Measurements from ENCODE around the gene ERI2. TPM values are rescaled to one million over a fixed set of nuclear protein-coding genes. Genes with fewer than 3 reads are reported as not detected.

ERI2 gene
- total and polyA plus RNA-seq, 2 of the 13 experiments (the other 11 are each of a cell fraction or from before 2014, with no cell fraction given) = 17.4 to 41.3 TPM

DNA sequence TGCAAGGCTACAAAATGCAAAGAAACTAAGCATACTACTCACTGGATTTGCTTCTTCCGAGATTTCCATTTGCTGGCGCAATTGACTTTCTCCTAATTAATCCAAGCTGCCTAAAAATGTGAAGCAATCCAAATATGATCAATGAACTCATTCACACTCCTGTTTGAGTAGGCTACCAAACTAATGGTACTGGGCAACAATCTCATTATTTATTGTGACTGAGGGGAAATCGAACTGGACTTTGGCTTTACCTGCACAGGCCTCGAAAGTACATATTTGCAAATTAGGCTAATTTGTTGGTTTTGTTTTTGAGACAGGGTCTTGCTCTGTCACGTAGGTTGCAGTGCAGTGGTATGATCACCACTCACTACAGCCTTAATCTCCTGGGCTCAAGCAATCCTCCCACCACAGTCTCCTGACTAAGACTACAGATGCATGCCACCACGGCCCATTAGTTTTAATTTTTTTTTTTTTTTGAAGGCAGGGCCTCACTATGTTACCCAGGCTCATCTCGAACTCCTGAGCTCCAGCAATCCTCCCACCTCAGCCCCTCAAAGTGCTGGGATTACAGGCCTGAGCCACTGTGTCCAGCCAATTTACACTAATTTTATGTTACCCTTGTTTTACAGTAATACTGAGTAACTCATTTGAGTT, 2.6 kb downstream of the ERI2 start (continued):
- TF ChIP-seq, protein P1, sequence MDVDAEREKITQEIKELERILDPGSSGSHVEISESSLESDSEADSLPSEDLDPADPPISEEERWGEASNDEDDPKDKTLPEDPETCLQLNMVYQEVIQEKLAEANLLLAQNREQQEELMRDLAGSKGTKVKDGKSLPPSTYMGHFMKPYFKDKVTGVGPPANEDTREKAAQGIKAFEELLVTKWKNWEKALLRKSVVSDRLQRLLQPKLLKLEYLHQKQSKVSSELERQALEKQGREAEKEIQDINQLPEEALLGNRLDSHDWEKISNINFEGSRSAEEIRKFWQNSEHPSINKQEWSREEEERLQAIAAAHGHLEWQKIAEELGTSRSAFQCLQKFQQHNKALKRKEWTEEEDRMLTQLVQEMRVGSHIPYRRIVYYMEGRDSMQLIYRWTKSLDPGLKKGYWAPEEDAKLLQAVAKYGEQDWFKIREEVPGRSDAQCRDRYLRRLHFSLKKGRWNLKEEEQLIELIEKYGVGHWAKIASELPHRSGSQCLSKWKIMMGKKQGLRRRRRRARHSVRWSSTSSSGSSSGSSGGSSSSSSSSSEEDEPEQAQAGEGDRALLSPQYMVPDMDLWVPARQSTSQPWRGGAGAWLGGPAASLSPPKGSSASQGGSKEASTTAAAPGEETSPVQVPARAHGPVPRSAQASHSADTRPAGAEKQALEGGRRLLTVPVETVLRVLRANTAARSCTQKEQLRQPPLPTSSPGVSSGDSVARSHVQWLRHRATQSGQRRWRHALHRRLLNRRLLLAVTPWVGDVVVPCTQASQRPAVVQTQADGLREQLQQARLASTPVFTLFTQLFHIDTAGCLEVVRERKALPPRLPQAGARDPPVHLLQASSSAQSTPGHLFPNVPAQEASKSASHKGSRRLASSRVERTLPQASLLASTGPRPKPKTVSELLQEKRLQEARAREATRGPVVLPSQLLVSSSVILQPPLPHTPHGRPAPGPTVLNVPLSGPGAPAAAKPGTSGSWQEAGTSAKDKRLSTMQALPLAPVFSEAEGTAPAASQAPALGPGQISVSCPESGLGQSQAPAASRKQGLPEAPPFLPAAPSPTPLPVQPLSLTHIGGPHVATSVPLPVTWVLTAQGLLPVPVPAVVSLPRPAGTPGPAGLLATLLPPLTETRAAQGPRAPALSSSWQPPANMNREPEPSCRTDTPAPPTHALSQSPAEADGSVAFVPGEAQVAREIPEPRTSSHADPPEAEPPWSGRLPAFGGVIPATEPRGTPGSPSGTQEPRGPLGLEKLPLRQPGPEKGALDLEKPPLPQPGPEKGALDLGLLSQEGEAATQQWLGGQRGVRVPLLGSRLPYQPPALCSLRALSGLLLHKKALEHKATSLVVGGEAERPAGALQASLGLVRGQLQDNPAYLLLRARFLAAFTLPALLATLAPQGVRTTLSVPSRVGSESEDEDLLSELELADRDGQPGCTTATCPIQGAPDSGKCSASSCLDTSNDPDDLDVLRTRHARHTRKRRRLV (CRISPR knock-in tag; IDR thresholded peaks at IDR 0.05) = peak; percentile 63; the same call in 1 of the 2 replicates
- TF ChIP-seq BORCS8-MEF2B (CRISPR knock-in tag; IDR thresholded peaks at IDR 0.05) (no peak), ZNF17 (CRISPR knock-in tag; IDR thresholded peaks at IDR 0.05) (no peak), DR1 (CRISPR knock-in tag; IDR thresholded peaks at IDR 0.05) (no peak), AGO1 (IDR thresholded peaks at IDR 0.05; ENCODE audit: low read depth, low read length, poor library complexity, severe bottlenecking) (no peak), CHD4 (IDR thresholded peaks at IDR 0.05; ENCODE audit: borderline replicate concordance, low read length) (peak; percentile 69; the same call in 1 of the 2 replicates), ZNF616 (CRISPR knock-in tag; IDR thresholded peaks at IDR 0.05; ENCODE audit: low read depth) (no peak), ZNF496 (CRISPR knock-in tag; IDR thresholded peaks at IDR 0.05; ENCODE audit: insufficient replicate concordance) (no peak), PRPF4 (IDR thresholded peaks at IDR 0.05; ENCODE audit: low read depth, low read length, poor library complexity, severe bottlenecking) (no peak), ZNF746 (CRISPR knock-in tag; IDR thresholded peaks at IDR 0.05) (no peak), ZNF7 (CRISPR knock-in tag; IDR thresholded peaks at IDR 0.05) (no peak), CBX1 (IDR thresholded peaks at IDR 0.05; ENCODE audit: low read depth) (no peak), NFYB (CRISPR knock-in tag; IDR thresholded peaks at IDR 0.05) (no peak; the same call in 1 of the 2 replicates), HCFC1 (IDR thresholded peaks at IDR 0.05; ENCODE audit: low read depth, low read length) (no peak), ZFP36 (IDR thresholded peaks at IDR 0.05; ENCODE audit: borderline replicate concordance, low read depth, low read length, partially characterized antibody) (no peak), ZNF3 (CRISPR knock-in tag; IDR thresholded peaks at IDR 0.05) (no peak)
- TF ChIP-seq, protein P2, sequence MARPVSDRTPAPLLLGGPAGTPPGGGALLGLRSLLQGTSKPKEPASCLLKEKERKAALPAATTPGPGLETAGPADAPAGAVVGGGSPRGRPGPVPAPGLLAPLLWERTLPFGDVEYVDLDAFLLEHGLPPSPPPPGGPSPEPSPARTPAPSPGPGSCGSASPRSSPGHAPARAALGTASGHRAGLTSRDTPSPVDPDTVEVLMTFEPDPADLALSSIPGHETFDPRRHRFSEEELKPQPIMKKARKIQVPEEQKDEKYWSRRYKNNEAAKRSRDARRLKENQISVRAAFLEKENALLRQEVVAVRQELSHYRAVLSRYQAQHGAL (CRISPR knock-in tag; IDR thresholded peaks at IDR 0.05; ENCODE audit: not compliant biosample characterization) = no peak
- TF ChIP-seq, protein P3, sequence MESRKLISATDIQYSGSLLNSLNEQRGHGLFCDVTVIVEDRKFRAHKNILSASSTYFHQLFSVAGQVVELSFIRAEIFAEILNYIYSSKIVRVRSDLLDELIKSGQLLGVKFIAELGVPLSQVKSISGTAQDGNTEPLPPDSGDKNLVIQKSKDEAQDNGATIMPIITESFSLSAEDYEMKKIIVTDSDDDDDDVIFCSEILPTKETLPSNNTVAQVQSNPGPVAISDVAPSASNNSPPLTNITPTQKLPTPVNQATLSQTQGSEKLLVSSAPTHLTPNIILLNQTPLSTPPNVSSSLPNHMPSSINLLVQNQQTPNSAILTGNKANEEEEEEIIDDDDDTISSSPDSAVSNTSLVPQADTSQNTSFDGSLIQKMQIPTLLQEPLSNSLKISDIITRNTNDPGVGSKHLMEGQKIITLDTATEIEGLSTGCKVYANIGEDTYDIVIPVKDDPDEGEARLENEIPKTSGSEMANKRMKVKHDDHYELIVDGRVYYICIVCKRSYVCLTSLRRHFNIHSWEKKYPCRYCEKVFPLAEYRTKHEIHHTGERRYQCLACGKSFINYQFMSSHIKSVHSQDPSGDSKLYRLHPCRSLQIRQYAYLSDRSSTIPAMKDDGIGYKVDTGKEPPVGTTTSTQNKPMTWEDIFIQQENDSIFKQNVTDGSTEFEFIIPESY (CRISPR knock-in tag; IDR thresholded peaks at IDR 0.05) = no peak
- TF ChIP-seq, protein P4, sequence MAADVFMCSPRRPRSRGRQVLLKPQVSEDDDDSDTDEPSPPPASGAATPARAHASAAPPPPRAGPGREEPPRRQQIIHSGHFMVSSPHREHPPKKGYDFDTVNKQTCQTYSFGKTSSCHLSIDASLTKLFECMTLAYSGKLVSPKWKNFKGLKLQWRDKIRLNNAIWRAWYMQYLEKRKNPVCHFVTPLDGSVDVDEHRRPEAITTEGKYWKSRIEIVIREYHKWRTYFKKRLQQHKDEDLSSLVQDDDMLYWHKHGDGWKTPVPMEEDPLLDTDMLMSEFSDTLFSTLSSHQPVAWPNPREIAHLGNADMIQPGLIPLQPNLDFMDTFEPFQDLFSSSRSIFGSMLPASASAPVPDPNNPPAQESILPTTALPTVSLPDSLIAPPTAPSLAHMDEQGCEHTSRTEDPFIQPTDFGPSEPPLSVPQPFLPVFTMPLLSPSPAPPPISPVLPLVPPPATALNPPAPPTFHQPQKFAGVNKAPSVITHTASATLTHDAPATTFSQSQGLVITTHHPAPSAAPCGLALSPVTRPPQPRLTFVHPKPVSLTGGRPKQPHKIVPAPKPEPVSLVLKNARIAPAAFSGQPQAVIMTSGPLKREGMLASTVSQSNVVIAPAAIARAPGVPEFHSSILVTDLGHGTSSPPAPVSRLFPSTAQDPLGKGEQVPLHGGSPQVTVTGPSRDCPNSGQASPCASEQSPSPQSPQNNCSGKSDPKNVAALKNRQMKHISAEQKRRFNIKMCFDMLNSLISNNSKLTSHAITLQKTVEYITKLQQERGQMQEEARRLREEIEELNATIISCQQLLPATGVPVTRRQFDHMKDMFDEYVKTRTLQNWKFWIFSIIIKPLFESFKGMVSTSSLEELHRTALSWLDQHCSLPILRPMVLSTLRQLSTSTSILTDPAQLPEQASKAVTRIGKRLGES (CRISPR knock-in tag; IDR thresholded peaks at IDR 0.05; ENCODE audit: borderline replicate concordance) = no peak

Measured in HepG2 (cell line).